NCI-H1417 treated with DMSO at 0.1 percent for 48 hours (cell line): ENCODE data around the gene GALNT18.

Experiments
- DNase-seq: peaks from one replicate; lab custom pipeline; 2025; lab: John Stamatoyannopoulos, UW

GALNT18 gene

DNA sequence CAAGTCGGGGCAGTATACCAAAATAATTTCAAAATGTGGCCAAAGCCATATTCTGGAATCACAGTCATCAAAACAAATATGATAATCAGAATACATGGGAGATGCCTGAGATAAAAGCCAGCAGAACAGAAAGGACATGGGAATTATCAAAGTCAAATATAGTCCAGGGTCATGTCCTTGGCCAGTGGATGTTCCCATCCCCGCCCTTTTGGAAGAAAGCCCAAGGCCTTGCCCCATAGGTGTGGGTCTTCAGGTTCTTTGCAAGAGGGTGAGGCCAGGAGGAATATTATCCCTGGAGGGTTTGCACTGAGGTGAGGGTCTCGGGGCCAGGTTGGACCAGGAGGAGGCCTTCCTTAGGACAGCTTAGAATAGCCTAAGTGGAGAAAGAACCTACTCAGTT, 215.2 kb downstream of the GALNT18 start:
- DNase-seq: no peak

- no peak for DNase-seq
Measured at GRCh38 chr11:11403763-11404725, 217.8 kb downstream of the GALNT18 start.

GRCh38 chr11:11401960-11402535, 219.8 kb downstream of the GALNT18 start:
- DNase-seq: no peak

DNA sequence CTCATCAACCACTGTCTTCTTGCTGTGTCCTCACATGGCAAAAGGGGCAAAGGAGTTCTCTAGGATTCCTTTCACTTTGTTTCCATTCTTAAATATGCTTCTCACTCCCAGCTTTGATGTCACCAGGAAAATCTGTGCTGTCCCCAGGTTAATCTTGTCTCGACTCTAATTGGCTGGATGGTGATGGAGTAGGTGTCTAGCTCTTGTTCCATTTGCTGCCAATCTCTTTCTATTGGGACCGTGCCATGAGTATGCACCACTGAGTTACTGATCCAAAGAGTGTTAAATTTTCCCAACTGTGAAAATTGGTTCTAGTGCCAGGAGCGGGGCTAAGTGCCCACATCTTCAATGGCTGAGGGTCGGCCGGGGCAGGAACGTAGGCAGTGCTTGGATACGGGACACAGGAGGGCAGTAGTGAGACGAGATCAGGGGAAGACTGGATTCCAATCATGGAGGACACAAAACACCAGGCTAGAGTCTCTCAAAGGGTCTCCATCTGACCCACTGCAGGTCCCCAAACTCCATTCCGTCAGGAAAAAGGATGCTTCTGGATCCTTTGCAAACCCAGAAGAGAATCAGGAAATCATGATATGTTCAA, 221.1 kb downstream of the GALNT18 start:
- no peak for DNase-seq

DNA sequence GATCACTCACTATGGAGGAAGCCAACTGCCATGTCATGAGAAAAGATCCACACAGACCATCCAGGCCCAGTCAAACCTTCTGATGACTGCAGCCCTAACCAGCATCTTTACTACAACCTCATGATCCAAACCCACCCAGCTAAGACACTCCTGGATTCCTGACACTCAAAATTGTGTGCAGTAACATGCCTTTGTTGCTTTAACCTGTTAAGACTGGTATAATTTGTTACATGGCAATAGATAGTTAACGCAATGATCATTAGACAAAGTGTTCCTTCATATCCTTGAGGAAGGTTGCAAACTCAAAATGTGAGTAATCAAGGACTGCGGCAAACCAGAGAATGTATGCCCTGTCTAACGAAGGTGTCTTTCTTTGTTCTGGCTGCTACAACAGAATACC, 221.7 kb downstream of the GALNT18 start:
- DNase-seq: no peak

GRCh38 chr11:11397781-11398180, 224.0 kb downstream of the GALNT18 start:
- DNase-seq: no peak

GRCh38 chr11:11397036-11397415, 224.8 kb downstream of the GALNT18 start:
- no peak for DNase-seq

- DNase-seq: no peak
Measured at GRCh38 chr11:11396301-11397035, 225.3 kb downstream of the GALNT18 start.

- DNase-seq: no peak
Measured at GRCh38 chr11:11395126-11395525, 226.7 kb downstream of the GALNT18 start.

GRCh38 chr11:11394241-11394640, 227.6 kb downstream of the GALNT18 start:
- no peak for DNase-seq

GRCh38 chr11:11391796-11392463, 229.9 kb downstream of the GALNT18 start:
- DNase-seq: no peak

GRCh38 chr11:11391169-11391568, 230.6 kb downstream of the GALNT18 start:
- no peak for DNase-seq

- DNase-seq: no peak
Measured at GRCh38 chr11:11390068-11390771, 231.6 kb downstream of the GALNT18 start.

GRCh38 chr11:11389238-11389637, 232.6 kb downstream of the GALNT18 start:
- DNase-seq: no peak

DNA sequence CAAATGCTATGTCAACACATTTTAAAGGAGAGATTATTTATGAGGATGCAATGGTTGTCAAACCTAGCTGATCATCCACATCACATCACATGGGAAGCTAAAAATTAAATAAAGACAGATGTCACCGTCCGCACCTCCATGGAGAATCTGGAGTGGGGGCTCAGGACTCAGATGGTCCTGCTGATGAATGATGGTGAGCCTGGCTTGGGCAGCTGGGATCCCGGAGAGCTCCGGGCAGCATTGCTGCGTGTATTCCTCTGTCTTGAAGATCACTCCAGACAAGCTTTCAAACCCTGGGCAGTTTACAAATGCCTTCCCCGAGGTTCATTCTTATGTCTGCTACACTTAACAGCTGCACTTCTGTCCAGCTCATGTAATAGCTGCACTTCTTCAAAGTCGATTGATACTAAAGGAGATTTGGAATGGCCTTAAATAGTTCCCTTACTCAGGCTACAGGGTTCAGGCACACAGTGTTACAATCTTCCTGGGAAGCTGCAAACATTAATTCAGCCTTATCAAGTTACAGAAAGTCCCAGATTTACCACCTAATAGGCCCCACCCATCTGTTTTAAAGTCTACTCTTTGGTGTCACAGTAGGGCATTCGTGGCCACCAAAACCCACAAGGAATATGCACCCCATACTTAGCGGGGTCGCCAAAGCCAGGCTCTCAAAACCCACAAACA, 234.0 kb downstream of the GALNT18 start:
- DNase-seq: no peak

- no peak for DNase-seq
Measured at GRCh38 chr11:11387207-11387606, 234.6 kb downstream of the GALNT18 start.

GRCh38 chr11:11384829-11385228, 237.0 kb downstream of the GALNT18 start:
- DNase-seq: no peak

DNA sequence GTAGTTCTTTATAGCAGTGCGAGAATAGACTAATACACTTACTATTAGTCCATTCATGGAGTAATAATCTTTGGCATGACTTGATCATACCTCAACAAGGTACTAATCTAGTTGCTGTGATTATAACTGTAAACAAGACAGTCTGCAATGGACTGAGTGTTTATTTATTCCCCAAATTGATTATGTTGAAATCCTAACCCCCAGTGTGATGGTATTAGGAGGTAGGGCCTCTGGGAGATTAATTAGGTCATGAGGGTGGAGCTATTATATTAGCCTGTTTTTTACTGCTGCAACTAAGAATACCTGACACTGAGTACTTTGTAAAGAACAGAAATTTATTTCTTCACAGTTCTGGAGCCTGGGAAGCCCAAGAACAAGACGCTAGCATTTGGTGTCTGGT, 237.8 kb downstream of the GALNT18 start:
- DNase-seq: no peak

- no peak for DNase-seq
Measured at GRCh38 chr11:11382858-11383532, 238.8 kb downstream of the GALNT18 start.
